ENCODE data around the gene CDH4.

DNA sequence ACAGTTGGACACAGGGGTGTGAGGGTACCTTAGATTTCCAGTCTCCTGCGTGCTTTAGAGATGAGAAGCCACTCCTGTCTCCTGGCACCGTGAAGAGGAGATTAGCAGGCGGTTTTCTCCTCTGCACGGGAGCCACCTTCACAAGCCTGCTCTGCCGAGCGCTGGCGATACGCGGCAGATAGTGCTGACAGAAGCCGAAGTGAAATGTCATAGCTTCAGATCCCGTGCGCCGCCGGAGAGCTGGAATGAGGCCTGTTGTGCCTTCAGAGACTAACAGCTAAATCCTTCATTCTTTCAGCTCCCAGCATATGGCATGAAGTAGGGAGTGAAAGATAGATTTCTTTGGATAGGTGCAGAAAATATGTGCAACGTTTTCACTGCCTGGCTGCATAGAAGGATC, 442.6 kb downstream of the CDH4 start:
- TF ChIP-seq, protein P1, sequence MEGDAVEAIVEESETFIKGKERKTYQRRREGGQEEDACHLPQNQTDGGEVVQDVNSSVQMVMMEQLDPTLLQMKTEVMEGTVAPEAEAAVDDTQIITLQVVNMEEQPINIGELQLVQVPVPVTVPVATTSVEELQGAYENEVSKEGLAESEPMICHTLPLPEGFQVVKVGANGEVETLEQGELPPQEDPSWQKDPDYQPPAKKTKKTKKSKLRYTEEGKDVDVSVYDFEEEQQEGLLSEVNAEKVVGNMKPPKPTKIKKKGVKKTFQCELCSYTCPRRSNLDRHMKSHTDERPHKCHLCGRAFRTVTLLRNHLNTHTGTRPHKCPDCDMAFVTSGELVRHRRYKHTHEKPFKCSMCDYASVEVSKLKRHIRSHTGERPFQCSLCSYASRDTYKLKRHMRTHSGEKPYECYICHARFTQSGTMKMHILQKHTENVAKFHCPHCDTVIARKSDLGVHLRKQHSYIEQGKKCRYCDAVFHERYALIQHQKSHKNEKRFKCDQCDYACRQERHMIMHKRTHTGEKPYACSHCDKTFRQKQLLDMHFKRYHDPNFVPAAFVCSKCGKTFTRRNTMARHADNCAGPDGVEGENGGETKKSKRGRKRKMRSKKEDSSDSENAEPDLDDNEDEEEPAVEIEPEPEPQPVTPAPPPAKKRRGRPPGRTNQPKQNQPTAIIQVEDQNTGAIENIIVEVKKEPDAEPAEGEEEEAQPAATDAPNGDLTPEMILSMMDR (conservative IDR thresholded peaks at IDR 0.05; ENCODE audit: low read length) = no peak
- TF ChIP-seq EZH2phosphoT487 (IDR thresholded peaks at IDR 0.05; ENCODE audit: borderline replicate concordance, low read depth, low read length) = no peak

All from OCI-LY7 (cell line).